Lower leg skin (tissue), 4 donors: ENCODE data around the gene SAMSN1. TPM values are rescaled to one million over a fixed set of nuclear protein-coding genes. Genes with fewer than 3 reads are reported as not detected.

ENCODE experiments used
- DNase-seq, 2 donors: peaks; one replicate each; pipeline ENCODE4 v3.0.0-alpha.2; 2019; ENCODE audit warnings: low spot score in 2 of 2
- H3K4me3 ChIP-seq: fragments of 200-600 bp; sonication (generic); 2 replicates; pipeline ENCODE4 v1.5.1; 2017; ENCODE audit warnings: mild to moderate bottlenecking, low read depth; ENCODE audit not compliant: poor library complexity, severe bottlenecking
- POLR2A ChIP-seq, 2 donors: fragments of 450-650 bp; IDR thresholded peaks; one replicate each; pipeline ENCODE4 v1.6.1; 2016 to 2017; ENCODE audit warnings: antibody characterized with exemption in 2 of 2, mild to moderate bottlenecking in 1 of 2, moderate library complexity in 1 of 2
- WGBS, 2 donors: methylation state at CpG; one replicate each; pipeline ENCODE4 v1.1.5; 2018; 5-methylcytosine and 5-hydroxymethylcytosine counted together
- intact Hi-C: fragments of 100-400 bp; cut with DNase I; formaldehyde crosslinking; loops from one replicate; pipeline ENCODE4 v1.15.0; 2023; ENCODE audit warnings: low total_unique reads
- total RNA-seq, 4 donors: library from RNA; depleted of rRNA; stranded (reverse); fragments of >200 nt; gene quantifications; one replicate each; pipeline ENCODE4 v1.1.0, GENCODE V29; 2016
- TF ChIP-seq, protein P1 (sequence below), 3 donors: fragments of 450-650 bp; IDR thresholded peaks; one replicate each; pipeline ENCODE4 v1.5.1; 2016; ENCODE audit warnings: antibody characterized with exemption in 3 of 3, mild to moderate bottlenecking in 3 of 3, moderate library complexity in 2 of 3

Gene SAMSN1
- total RNA-seq, 4 donors from 2014 or later: 0.88 to 3.4 (median 2.0) TPM

DNA sequence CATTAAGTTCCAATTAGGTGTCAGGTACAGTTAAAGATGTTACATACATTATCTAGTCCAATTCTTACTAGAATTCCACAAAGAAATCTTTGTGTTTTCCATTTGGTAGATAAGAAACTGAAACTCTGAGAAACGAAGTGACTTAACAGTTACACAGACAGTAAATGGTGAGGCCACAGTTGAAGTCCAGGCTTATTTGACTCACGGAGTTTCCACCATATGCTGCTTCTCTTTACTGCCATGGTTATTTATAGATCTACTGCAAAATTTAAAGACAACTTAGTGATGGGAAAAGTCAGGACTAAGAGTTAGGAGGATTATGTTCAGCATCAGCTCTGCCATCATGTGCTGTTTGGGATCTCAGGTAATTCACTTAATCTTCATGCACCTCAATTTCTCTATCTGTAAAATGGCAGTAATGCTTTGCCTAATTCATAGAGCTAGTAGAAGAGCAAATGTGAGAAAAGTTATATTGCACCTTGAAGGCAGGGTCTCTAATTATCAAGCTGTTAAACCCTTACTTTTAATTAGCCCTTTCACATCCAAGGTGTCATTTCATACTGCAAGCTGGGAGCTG is 26.2 kb upstream of the SAMSN1 start:
- TF ChIP-seq, protein P1, sequence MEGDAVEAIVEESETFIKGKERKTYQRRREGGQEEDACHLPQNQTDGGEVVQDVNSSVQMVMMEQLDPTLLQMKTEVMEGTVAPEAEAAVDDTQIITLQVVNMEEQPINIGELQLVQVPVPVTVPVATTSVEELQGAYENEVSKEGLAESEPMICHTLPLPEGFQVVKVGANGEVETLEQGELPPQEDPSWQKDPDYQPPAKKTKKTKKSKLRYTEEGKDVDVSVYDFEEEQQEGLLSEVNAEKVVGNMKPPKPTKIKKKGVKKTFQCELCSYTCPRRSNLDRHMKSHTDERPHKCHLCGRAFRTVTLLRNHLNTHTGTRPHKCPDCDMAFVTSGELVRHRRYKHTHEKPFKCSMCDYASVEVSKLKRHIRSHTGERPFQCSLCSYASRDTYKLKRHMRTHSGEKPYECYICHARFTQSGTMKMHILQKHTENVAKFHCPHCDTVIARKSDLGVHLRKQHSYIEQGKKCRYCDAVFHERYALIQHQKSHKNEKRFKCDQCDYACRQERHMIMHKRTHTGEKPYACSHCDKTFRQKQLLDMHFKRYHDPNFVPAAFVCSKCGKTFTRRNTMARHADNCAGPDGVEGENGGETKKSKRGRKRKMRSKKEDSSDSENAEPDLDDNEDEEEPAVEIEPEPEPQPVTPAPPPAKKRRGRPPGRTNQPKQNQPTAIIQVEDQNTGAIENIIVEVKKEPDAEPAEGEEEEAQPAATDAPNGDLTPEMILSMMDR (IDR thresholded peaks at IDR 0.05): no peak
- no peak for TF ChIP-seq POLR2A (IDR thresholded peaks at IDR 0.05)
- no peak overlapping the region for H3K4me3 ChIP-seq
- 38 to 54% methylated on average over 2 of the region's 2 CpGs for WGBS, 2 donors
- intact Hi-C loops: no loop called here
- no peak for DNase-seq

DNA sequence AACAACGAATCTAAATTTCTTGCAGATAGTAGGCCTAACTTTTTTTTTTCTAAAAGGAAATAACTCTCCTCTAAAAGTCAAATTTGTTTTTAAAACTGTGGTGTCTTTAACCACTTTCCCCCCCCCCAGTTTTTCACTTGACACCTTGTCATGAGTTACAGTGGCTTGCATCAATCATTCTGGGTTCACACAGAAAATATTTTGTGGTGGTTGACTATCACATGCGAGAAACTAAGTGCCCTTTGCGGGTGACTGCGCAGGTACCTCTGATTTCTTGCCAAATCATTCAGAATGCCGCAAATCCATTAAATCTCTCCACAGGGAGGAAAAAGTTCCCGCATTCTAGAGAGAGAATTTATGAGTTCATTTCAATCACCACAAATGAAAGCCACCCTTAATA is 23.8 kb upstream of the SAMSN1 start:
- no peak overlapping the region for H3K4me3 ChIP-seq
- no peak for DNase-seq
- WGBS, 2 donors: 86 to 91% methylated on average over 6 of the region's 6 CpGs
- intact Hi-C loops: no loop called here
- TF ChIP-seq, protein P1 (IDR thresholded peaks at IDR 0.05): no peak
- TF ChIP-seq POLR2A (IDR thresholded peaks at IDR 0.05): no peak

DNA sequence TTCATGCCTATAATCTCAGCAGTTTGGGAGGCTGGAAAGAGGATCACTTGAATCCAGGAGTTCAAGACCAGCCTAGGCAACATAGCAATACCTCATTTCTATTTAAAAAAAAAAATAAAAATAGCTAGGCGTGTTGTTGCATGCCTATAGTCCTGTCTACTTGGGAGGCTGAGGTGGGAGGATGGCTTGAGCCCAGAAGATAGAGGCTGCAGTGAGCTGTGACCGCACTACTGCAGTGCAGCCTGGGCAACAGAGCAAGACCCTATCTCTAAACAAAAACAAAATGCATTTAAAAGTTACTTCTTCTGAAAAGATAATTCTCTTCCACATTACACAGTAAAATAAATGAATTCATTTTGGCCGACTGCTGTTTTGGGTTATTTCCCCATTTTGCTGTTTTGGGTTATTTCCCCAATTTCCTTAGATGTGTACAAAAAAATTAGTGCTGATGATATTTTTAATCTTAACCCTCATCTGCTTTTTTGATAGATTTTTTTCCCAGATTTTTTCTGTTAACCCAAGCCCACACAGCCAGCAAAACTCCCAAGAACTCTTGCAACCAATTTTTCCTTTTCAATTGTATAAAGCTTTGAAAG is 23.0 kb upstream of the SAMSN1 start:
- DNase-seq: no peak
- intact Hi-C loops: no loop called here
- no peak for TF ChIP-seq POLR2A (IDR thresholded peaks at IDR 0.05)
- TF ChIP-seq, protein P1 (IDR thresholded peaks at IDR 0.05): no peak
- no peak overlapping the region for H3K4me3 ChIP-seq
- WGBS, 2 donors: 62 to 78% methylated on average over 3 of the region's 3 CpGs

DNA sequence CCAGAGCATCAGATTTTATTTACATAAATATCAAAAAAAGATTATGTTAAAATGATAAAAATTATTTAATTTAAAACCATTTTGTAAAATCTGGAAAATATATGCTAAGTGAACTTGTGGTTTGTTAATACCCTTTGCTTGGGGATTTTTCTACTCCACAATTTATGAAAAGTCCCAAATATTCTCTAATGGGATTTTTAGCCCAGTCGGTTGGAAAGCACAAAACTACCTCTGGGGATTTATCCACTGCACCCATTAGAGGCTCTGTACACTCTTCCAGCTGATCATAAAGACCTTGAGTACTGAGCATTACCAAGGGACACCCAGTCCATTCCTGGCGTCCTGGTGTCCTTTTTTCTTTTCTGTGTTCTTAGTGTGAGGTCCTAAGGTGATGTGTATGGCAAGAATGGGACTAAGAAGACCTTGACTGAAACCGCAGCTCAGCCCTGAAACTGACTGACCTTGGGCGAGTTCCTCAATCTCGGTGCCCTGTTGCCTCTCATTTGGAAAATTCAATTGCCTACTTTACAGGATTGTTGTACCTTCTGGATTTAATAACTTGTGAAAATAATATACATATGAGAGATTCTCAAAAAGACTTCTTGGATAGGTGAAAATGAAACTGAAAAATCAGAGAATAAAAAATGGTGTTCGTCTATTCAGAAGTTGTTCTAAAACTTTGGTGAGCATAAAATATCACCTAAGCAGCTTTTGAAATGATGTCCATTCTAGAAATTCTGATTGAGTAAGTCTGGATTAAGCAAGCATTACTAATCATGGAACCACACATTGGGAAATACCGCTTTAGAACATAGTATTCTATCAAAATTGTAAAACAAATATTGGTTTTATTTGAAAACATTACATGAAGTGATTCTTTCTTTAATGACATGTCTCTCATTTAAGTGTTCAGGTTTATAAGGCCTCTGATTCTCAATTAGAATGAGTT is 21.5 kb upstream of the SAMSN1 start:
- intact Hi-C loops: no loop called here
- H3K4me3 ChIP-seq: no peak overlapping the region
- TF ChIP-seq, protein P1 (IDR thresholded peaks at IDR 0.05): no peak
- TF ChIP-seq POLR2A (IDR thresholded peaks at IDR 0.05): no peak
- no peak for DNase-seq
- WGBS, 2 donors: 66 to 74% methylated on average over 7 of the region's 7 CpGs

DNA sequence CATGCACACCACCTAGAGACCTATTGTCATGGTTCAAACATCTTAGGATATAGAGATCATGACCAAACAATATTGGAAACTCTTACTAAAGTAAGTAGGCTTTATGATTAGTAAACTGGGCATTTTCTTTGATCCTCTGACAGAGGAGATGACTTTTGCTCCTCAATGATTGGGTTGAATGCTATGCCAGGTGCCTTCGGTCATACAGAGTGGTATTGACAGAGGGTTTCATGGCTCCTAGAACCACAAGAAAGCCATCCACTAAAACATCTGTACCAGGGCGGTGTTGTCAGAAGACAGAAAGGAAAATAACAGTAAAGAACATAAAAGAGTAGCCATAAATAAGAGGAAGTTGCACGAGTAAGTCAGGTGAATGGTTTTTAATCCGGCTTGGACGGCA is 20.8 kb upstream of the SAMSN1 start:
- no peak overlapping the region for H3K4me3 ChIP-seq
- TF ChIP-seq, protein P1 (IDR thresholded peaks at IDR 0.05): no peak
- TF ChIP-seq POLR2A (IDR thresholded peaks at IDR 0.05): no peak
- 68 to 71% methylated on average over 5 of the region's 5 CpGs for WGBS, 2 donors
- DNase-seq: no peak
- intact Hi-C loops: no loop called here
